GM21447 (cell line): ENCODE results near the gene SLC13A4.
"Not testable (repeated sequence)": the region's sequence is repeated elsewhere in the genome, so short reads cannot be mapped to it uniquely, and the experiment has no call there.

ENCODE experiments used
- ATAC-seq: cut with Tn5 transposase; IDR thresholded peaks from one replicate; pipeline ENCODE4 v1.9.1; 2021; ENCODE audit not compliant: unreplicated experiment

Gene SLC13A4

GRCh38 chr7:135666846-135667245 lies 61.1 kb downstream of the SLC13A4 start:
- ATAC-seq, result no peak

GRCh38 chr7:135666156-135666555 lies 61.8 kb downstream of the SLC13A4 start:
- ATAC-seq, result no peak

GRCh38 chr7:135665042-135665441 lies 62.9 kb downstream of the SLC13A4 start:
- ATAC-seq, result no peak

- no peak for ATAC-seq
Observed at GRCh38 chr7:135664046-135664589, 63.9 kb downstream of the SLC13A4 start.

GRCh38 chr7:135662373-135663114 lies 65.4 kb downstream of the SLC13A4 start, which contains the start of gene STMP1:
STMP1 (plus strand) TSS chr7:135662514.
- peak; percentile 90 for ATAC-seq

- no peak for ATAC-seq
Observed at GRCh38 chr7:135662123-135662372, 65.9 kb downstream of the SLC13A4 start.

- peak; percentile 5 for ATAC-seq
Observed at GRCh38 chr7:135661311-135662122, 66.5 kb downstream of the SLC13A4 start.

GRCh38 chr7:135659159-135659846 lies 68.7 kb downstream of the SLC13A4 start:
- ATAC-seq, result no peak

GRCh38 chr7:135658564-135658963 lies 69.4 kb downstream of the SLC13A4 start:
- ATAC-seq, result no peak

GRCh38 chr7:135653340-135654080 lies 74.5 kb downstream of the SLC13A4 start:
- ATAC-seq, result no peak

- ATAC-seq, result no peak
Observed at GRCh38 chr7:135650831-135651573, 77.0 kb downstream of the SLC13A4 start.

GRCh38 chr7:135648235-135648634 lies 79.8 kb downstream of the SLC13A4 start:
- ATAC-seq, result no peak

- no peak for ATAC-seq
Observed at GRCh38 chr7:135647755-135648154, 80.2 kb downstream of the SLC13A4 start.

- ATAC-seq, result no peak
Observed at GRCh38 chr7:135645296-135645904, 82.6 kb downstream of the SLC13A4 start.

- no peak for ATAC-seq
Observed at GRCh38 chr7:135644729-135645128, 83.3 kb downstream of the SLC13A4 start.

GRCh38 chr7:135644154-135644553 lies 83.8 kb downstream of the SLC13A4 start:
- no peak for ATAC-seq

- ATAC-seq, result not testable (repeated sequence)
Observed at GRCh38 chr7:135639690-135640089, 88.3 kb downstream of the SLC13A4 start.

GRCh38 chr7:135634191-135634878 lies 93.7 kb downstream of the SLC13A4 start:
- ATAC-seq, result no peak
